ENCODE data around the gene FICD.
"Not testable (repeated sequence)": the region's sequence is repeated elsewhere in the genome, so short reads cannot be mapped to it uniquely, and the experiment has no call there.

The FICD gene

DNA sequence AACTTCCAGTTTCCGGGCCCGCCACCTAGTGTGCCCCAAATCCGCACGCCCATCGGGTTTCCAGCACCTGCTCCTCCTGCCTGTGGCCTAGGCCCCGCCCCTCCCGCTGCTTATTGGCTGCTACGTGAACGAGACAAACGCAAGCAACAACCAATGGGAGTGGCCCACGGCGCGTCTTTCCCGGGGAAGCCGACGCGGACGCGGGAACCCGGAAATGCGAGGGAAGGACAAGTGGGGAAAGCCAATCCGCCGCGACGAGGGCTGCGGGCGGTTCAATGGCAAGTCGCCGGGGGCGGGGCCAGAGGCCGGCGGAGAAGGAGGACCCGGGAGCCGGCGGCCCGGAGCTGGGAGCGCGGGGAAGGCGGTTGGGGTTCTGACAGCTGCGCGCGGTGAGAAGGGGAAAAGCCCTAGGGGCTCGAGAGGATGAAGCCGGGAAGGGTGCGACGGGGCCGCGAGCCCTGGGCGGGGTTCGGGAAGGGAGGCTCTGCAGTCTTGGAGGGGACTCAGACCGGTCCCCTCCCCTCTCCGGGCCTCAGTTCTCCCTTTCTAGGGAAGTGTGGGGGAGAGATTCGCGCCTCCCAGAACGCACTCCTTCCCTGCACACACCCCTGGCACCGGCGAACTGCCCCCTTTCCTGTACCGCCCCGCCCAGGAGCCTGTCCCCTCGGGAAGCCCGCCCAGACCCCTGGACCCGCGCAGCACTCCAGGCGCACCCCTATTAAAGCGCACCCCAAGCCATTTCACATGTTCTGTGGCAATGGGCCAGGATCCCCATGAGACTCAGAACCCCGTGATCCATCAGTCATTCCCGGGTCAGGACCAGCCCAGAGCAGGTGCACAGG lies at the start of gene FICD:
TSS of gene FICD (plus strand) at position 305 of the 842 bp plus-strand sequence. CDS start 1,696 bp downstream, outside the sequence.
- DNase-seq, result peak; percentile 98

DNA sequence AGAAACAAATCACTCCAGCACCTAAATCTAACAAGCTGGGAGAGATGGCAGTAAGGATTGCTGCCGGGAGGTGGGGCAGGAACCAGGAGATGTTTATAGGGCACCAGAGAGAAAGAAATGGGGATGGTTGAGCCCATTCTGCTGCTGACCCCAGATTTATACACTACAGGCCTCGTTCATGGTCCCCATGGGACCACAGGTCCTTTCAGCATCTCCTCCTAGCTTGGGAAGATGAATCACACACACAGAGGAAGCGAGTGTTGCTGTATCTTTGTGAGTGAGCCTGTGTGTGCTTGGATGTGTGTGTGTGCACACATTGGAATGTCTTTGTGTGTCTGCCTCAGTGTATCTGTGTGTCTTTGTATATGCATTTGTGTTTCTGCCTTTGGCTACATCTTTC lies 49.7 kb upstream of the FICD start:
- DNase-seq, result no peak

DNA sequence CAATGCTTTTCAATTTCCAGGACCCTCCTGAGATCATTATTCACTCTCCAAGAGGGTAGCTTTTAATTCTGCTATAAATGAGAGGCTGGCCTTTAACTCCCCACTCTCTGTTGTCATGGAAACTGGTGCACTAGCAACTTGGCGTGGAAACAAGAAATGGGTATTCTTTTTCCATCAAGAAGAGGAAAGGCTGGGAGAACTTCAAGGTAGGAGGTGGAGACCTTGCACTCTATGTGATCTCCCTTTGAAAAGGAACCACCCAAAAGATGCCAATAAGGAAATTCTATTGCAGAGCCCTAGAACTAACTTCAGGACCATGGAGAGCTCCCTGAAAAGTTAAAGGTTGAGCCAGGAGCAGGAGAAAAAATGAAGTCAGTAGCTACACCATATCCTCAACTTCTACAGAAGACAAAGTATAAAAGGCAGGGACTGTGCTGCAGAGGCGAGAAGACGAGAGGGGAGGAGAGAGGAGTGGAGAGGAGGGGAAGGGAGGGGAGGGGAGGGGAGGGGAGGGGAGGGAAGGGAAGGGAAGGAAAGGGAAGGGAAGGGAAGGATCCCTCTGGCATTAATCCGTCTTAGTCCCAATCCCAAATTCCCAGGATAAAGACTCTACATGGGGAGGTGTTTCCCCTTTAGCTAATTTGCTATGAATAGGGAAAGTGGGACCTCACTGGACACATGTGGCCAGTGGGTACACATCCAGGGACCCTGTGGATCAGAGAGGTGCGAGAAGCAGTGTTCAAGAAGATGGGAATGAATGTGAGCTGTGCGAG lies 46.7 kb upstream of the FICD start:
- DNase-seq, result peak in 1 of 2 donors; percentile 37

GRCh38 chr12:108473400-108474055 lies 41.5 kb upstream of the FICD start:
- no peak for DNase-seq

DNA sequence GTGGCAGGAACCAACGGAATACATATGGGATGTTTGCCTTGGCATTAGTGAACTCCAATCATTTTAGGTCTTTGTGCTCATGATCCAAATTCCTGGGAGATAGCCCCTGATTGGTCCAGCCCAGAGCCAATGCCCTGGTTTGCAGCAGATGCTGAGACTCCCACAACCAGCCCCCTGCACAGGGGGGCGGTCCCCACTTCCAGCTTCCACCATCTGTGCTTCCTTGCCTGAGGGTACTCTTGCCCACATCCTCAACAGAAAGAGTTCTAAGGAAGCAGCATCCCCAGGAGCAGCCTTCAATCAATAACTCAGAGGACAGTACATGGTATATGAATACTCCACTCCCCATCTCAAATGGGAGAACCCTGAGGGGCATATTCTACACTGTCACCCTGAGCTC lies 39.7 kb upstream of the FICD start:
- DNase-seq, result no peak

GRCh38 chr12:108477055-108477880 lies 37.8 kb upstream of the FICD start:
- no peak for DNase-seq

DNA sequence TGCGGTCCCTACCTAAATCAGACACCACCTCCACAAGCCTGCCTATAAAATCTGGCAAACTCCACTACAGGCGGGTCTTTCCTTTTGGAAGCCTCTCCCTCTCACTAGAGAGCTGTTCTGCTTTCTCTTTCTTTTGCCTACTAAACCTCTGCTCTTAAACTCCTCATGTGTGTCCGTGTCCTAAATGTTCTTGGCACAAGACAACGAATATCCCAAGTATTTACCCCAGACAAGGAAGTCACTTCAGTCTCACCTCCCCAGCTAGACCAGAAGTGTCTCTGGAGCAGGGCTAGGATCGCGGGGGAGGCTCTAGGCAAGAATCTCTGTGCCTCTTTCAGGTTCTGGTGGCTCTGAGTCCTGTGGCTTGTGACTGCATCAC lies 37.2 kb upstream of the FICD start:
- DNase-seq, result no peak

GRCh38 chr12:108478611-108479206 lies 36.4 kb upstream of the FICD start:
- DNase-seq, result no peak

- DNase-seq, result no peak
Observed at GRCh38 chr12:108479364-108480070, 35.6 kb upstream of the FICD start.

GRCh38 chr12:108482717-108483212 lies 32.3 kb upstream of the FICD start:
- no peak for DNase-seq

DNA sequence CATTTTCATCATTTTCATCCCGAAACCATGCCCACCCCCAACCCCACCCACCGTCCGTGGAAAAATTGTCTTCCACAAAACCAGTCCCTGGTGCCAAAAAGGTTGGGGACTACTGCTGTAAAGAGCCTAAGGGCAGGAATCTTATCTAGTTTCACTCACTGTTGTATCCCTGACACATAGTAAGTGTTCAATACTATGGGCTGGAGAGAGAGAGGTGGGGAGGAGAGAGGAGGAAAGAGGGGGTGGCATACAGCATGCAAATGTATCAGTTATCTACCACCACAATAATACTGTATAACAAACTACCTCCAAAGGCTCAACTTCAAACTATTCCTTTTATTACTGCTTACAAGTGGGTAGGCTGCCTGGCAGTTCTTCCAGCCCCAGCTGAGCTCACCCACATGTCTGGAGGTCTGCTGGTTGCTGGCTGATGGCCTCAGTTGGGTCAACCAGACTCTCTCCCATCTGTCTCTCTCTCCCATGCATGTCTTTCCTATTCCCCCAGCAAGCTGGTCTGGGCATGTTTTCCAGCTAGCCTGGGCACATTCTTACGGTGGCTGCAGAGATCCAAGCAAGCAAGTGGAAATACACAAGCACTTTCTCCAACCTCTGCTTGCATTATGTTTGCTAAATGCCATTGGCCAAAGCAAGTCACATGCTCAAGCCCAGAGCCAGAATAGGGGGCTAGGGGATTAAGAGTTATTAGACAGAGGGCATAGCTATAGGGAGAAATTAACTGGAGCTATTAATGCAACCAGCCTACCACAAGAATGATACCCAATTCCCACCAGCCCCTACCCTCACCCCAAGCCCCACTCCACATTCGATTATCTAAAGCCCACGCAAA lies 31.6 kb upstream of the FICD start:
- no peak for DNase-seq

DNA sequence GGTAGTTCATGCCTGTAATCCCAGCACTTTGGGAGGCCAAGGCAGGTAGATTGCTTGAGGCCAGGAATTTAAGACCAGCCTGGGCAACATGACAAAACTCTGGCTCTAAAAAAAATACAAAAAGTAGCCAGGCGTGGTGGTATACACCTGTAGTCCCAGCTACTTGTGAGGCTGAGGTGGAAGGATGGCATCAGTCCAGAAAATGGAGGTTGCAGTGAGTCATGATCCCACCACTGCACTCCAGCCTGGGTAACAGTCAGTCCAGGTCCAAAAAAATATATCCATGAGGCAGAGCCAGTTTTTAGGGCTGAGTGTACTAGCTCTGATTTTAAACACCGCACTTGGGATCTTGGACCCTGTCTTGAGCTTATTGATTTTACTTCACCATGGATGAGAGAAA lies 30.6 kb upstream of the FICD start:
- no peak for DNase-seq

DNA sequence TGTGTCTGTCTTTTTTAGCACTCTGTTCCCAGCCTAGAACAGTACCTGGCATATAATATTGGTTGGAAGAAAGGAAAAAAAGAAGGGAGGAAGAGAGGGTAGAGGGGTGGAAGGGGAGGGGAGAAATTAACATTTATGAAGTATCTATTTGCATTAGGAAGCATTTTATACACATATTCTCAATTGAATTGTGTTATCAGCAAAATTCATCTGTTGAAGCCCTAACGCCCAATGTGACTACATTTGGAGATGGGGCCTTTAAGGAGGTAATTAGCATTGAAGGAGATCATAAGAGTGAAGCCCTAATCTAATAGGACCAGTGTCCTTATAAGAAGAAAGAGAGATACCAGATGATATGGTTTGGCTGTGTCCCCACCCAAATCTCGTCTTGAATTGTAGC lies 30.2 kb upstream of the FICD start:
- no peak for DNase-seq

GRCh38 chr12:108485371-108485770 lies 29.7 kb upstream of the FICD start:
- DNase-seq, result not testable (repeated sequence)

GRCh38 chr12:108487029-108487428 lies 28.0 kb upstream of the FICD start:
- DNase-seq, result not testable (repeated sequence)

DNA sequence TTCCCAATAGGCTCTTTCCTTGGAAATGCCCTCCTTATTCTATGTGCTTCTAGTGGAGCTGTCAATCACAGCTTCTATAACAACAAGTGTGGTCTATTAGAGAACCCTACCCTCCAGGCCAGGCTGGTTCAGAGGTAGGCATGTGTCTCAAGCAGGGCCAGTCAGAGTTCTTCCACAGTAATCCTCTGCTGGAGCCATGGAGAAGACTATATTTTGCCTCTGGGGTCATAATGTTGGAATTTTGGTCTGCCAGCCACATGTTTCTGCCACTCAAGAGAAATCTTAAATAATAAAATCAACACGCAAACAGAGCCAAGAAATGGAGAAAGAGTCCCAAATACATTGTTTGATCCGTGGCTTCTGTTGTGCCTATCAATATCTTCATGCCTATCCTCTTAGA lies 23.8 kb upstream of the FICD start:
- no peak for DNase-seq

- peak; percentile 17 to 37 for DNase-seq
Observed at GRCh38 chr12:108495054-108495453, 20.0 kb upstream of the FICD start.

DNA sequence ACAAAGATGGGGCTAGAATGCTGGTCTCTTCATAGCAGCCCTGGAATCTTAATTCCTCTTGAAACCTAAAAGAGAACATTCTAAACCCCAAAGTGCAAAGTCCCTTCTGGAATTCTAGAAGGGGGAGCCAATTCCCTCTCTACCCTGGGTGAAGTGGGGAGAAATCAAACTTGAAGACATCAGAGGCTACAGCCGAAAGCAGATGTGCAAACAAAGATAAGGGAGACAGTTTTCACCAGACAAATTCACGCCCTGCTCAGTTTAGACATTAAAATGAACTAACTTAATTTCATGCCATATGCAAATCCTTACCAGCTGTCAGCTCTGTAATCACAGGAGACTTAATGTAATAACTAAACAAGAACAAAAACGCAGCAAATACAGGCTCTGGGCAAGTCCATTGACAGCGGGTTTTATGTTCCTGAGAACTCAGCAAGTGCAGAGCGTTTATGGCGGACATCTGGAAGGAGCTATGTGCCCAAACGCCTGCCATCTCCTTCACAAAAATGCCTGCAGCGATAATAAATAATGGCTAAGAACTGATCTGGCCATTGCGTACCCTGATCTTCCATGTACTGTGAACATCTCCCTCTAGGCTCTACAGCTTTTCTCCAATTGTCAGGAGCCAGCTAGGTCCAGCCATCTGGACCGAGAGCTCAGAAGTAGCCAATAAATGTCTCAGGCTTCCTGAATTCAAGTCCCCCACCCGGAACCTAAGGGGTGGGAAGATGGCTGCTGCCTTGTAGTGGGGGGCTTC lies 19.1 kb upstream of the FICD start:
- no peak for DNase-seq

DNA sequence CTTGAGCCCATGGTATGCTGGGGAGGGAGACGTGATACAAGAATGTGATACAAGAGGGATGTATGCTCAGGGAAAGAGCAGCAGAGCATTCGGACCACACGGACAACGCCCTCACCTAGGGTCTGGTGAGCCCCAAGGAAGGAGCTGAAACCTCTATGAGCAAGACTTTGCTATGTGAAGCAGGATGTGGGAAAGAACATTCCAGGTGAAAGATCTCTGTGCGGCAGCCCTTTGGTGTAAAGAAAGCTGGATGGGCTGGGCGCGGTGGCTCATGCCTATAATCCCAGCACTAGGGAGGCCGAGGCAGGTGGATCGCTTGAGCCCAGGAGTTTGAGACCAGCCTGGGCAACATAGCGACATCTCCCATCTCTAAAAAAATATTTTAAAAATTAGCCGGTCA lies 16.9 kb upstream of the FICD start:
- DNase-seq, result no peak

- DNase-seq, result no peak
Observed at GRCh38 chr12:108502922-108503321, 12.2 kb upstream of the FICD start.
